ENCODE data around the gene PDGFRB.

The PDGFRB gene

GRCh38 chr5:150131461-150131860 is 24.2 kb downstream of the PDGFRB start:
- no peak for DNase-seq (ENCODE audit: low read depth in 1 of 2, low spot score in 1 of 2)
- H3K4me3 ChIP-seq (replicated peaks; ENCODE audit: insufficient read depth, low read length), result no peak overlapping the region
- no peaks in the 10 kb centered on the region for H3K27me3 ChIP-seq (ENCODE audit: insufficient read depth, poor library complexity, severe bottlenecking)
- no peak overlapping the region for H3K27ac ChIP-seq (replicated peaks)
- TF ChIP-seq GABPA (IDR thresholded peaks at IDR 0.05; ENCODE audit: low read depth), result no peak
- TF ChIP-seq REST (IDR thresholded peaks at IDR 0.05; ENCODE audit: insufficient replicate concordance, low read depth), result no peak
- TF ChIP-seq POLR2AphosphoS5 (IDR thresholded peaks at IDR 0.05; ENCODE audit: low read depth), result no peak
- no peak for TF ChIP-seq CTCF (IDR thresholded peaks at IDR 0.05; ENCODE audit: insufficient read depth, low read length)
- TF ChIP-seq SPI1 (IDR thresholded peaks at IDR 0.05; ENCODE audit: borderline replicate concordance, low read depth), result no peak

- no peak overlapping the region for H3K27ac ChIP-seq (replicated peaks)
Observed at GRCh38 chr5:150130493-150130922, 25.1 kb downstream of the PDGFRB start.

More at GRCh38 chr5:150130493-150130922, 25.1 kb downstream of the PDGFRB start:
- no peak overlapping the region for H3K4me3 ChIP-seq (replicated peaks; ENCODE audit: insufficient read depth, low read length)
- no peaks in the 10 kb centered on the region for H3K27me3 ChIP-seq (ENCODE audit: insufficient read depth, poor library complexity, severe bottlenecking)
- TF ChIP-seq GABPA (IDR thresholded peaks at IDR 0.05; ENCODE audit: low read depth) (no peak), REST (IDR thresholded peaks at IDR 0.05; ENCODE audit: insufficient replicate concordance, low read depth) (no peak), POLR2AphosphoS5 (IDR thresholded peaks at IDR 0.05; ENCODE audit: low read depth) (no peak), SPI1 (IDR thresholded peaks at IDR 0.05; ENCODE audit: borderline replicate concordance, low read depth) (no peak), CTCF (IDR thresholded peaks at IDR 0.05; ENCODE audit: insufficient read depth, low read length) (no peak)
- DNase-seq (ENCODE audit: low read depth in 1 of 2, low spot score in 1 of 2), result no peak

All from HL-60 (cell line).